T1000 (cell line): ENCODE data around the gene NLRP11.
"Not testable (repeated sequence)": the region's sequence is repeated elsewhere in the genome, so short reads cannot be mapped to it uniquely, and the experiment has no call there.

Experiments
- DNase-seq: peaks from one replicate; lab custom pipeline; 2025; ENCODE audit warnings: mixed read lengths; lab: John Stamatoyannopoulos, UW

NLRP11 gene

DNA sequence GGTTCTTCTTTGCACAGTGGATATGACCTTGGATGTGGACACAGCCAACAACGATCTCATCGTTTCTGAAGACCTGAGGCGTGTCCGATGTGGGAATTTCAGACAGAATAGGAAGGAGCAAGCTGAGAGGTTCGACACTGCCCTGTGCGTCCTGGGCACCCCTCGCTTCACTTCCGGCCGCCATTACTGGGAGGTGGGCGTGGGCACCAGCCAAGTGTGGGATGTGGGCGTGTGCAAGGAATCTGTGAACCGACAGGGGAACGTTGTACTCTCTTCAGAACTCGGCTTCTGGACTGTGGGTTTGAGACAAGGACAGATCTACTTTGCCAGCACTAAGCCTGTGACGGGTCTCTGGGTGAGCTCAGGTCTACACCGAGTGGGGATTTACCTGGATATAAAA, 53.5 kb downstream of the NLRP11 start:
- no peak for DNase-seq

DNA sequence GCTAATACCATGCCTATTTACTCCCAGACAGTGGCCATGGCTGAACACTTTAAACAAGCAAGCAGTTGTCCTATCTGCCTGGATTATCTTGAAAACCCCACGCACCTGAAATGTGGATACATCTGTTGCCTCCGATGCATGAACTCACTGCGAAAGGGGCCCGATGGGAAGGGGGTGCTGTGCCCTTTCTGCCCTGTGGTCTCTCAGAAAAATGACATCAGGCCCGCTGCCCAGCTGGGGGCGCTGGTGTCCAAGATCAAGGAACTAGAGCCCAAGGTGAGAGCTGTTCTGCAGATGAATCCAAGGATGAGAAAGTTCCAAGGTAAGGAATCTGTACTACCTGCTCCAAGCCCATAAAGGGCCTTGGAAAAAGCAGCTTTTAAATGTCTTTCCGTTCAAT, 54.3 kb downstream of the NLRP11 start:
- no peak for DNase-seq

DNA sequence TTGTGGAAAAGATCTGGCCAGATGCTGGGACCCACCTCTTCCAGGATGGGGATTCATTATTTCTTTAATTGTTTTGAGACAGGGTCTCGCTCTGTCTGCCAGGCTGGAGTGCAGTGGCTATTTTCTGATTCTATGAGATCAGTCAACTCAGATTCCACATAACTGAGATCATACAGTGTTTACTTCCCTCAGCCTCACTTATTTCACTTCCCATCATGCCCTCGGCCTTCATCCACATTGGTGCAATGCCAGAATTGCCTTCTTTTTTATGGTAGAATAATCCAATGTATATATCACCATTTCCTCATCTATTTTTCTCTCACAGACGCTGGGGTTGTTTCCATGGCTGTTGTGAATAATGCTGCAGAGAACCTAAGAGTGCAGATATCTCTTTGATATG, 62.2 kb downstream of the NLRP11 start:
- not testable (repeated sequence) for DNase-seq

DNA sequence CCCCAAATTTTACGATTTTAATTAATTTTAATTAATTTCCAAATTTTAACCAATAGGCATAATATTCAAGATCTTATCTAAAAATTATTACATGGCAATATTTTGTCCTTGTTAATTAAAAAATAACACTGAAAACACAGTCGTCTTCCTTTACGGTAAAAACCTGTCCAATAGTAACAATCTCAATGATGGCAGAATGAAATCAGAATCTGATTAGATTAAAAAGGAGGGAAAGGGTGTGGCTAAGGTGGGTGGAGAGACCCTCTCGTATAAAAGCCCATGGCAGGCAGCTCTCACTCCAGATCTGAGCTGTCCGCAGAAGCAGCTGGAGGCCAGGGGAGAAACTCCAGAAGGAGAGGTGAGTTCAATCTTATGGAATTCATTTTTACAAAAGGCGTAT, 63.0 kb downstream of the NLRP11 start, which contains the start of gene RFPL4AL1:
RFPL4AL1 (plus strand) TSS at position 301 of the 400 bp plus-strand sequence. CDS start 2,687 bp downstream, outside the sequence.
- DNase-seq = not testable (repeated sequence)

DNA sequence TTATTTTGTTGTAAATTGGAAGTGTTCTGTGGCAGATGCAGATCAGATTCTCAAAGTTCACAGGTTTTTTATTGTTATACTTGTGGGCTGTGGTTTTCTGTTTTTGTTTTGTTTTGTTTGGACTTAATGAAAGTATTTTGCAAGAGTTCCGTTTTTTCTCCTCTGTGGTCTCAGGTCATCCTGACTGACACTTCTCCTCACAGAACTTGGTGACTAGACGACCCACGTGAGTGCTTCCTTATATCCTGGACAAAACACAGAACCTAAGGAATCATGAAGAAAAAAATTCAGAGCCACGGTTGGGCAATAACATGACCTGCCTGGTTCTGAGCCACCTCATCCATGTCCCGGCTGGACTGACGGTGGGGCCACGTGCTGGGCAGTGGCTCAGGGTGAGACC, 65.3 kb downstream of the NLRP11 start:
- no peak for DNase-seq

DNA sequence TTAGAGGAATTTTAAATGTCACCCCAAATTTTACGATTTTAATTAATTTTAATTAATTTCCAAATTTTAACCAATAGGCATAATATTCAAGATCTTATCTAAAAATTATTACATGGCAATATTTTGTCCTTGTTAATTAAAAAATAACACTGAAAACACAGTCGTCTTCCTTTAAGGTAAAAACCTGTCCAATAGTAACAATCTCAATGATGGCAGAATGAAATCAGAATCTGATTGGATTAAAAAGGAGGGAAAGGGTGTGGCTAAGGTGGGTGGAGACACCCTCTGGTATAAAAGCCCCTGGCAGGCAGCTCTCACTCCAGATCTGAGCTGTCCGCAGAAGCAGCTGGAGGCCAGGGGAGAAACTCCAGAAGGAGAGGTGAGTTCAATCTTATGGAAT, 73.0 kb downstream of the NLRP11 start, which contains the start of gene RFPL4A:
RFPL4A (plus strand) TSS at position 301 of the 400 bp plus-strand sequence. CDS start 2,704 bp downstream, outside the sequence.
- not testable (repeated sequence) for DNase-seq

DNA sequence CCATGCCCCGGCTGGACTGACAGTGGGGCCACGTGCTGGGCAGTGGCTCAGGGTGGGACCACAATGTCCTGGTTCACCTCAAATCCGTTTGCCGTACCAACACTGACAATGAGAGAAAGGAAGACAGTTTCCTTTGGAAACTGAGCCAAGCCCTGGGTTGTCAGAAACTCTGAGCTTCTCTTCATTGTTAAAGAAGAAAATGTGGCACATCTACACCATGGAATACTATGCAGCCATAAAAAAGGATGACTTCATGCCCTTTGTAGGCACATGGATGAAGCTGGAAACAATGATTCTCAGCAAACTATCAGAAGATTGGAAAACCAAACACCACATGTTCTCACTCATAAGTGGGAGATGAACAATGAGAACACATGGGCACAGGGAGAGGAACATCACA, 75.0 kb downstream of the NLRP11 start:
- not testable (repeated sequence) for DNase-seq

DNA sequence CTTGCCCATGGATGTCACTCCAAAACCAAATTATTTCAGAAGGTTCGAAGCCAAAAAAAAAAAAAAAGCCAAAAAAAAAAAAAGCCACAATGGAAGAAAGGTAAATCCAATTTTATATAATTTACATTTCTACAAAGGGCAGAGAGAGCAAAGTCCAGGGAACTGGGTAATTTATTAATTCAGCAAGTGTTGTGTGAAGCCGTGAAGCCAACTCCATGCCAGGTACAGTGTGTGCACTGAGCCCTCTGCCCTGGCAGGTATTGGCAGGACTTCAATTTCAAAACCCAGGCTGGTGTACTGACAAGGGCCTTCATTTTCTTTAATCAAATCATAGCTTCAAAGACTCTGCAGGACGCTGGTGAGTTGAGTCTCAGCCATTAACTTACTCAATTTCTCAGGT, 78.4 kb downstream of the NLRP11 start:
- DNase-seq = no peak

DNA sequence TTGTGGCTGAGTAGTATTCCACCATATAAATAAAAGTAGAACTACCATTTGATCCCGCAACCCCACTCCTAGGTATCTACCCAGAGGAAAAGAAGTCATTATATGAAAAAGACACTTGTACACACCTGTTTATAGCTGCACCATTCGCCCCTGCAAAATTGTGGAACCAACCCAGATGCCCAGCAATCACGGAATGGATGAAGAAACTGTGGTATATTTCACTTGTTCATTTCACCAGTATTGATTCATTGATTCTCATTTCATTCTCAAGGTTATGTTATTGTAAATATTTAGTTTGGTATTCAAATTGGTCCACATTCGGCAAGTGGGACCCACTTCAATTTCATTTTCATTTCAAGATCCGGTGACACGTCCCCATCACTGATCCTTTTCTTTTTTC, 81.1 kb downstream of the NLRP11 start:
- no peak for DNase-seq

DNA sequence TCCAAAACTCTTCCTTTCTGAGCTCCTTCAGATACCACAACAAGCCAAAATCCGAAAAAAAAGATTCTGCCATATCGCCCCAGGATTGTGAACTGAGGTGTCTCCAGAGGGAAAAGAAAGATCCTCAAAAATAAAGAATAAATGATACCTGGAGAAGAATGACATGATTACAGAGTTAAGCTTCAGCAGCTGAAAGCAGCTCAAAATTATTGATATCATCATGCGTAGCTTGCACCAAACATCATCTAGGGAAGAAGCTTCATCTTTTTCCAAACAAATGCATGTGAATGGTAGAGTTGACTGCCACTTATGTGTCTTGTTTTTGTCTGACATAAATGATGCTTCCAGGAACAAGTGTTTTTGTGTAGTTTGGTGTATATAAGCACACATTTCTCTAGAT, 93.5 kb downstream of the NLRP11 start, which contains the start of gene NLRP9:
NLRP9 (minus strand) TSS at position 101 of the 400 bp plus-strand sequence; CDS start at position 73, 28 bp downstream.
- no peak for DNase-seq
